ENCODE results near the gene CACNA1I. TPM values are rescaled to one million over a fixed set of nuclear protein-coding genes. Genes with fewer than 3 reads are reported as not detected.

CACNA1I gene
- total RNA-seq, 1 donor from 2014 or later, result 0.07 TPM

DNA sequence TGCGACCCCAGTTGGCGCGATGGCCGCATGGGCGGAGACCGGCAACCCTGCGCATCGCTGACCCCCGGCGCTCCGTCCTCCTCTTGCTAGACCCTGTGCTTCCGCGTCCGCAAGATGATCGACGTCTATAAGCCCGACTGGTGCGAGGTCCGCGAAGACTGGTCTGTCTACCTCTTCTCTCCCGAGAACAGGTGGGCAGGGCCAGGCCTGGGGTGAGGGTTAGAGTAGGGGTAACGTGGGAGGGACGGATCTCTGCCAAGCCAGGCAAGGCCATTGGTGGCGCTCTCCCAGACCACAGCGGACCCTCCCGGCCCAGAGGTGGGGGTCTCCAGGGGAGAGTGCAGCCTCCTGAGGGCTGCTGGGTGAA is 92.1 kb downstream of the CACNA1I start:
- Mint-ChIP-seq H3K27ac (ENCODE audit: unreplicated experiment) (no peak overlapping the region), H3K4me3 (no peak overlapping the region), H3K4me1 (peaks cover 5% of the 10 kb centered on the region), H3K27me3 (ENCODE audit: low read depth) (peaks cover 80% of the 10 kb centered on the region), H3K9me3 (no peaks in the 10 kb centered on the region), H3K36me3 (ENCODE audit: low read depth) (no peaks in the 10 kb centered on the region)
- DNase-seq (ENCODE audit: low read depth, low spot score), result no peak
- TF ChIP-seq, protein P1, sequence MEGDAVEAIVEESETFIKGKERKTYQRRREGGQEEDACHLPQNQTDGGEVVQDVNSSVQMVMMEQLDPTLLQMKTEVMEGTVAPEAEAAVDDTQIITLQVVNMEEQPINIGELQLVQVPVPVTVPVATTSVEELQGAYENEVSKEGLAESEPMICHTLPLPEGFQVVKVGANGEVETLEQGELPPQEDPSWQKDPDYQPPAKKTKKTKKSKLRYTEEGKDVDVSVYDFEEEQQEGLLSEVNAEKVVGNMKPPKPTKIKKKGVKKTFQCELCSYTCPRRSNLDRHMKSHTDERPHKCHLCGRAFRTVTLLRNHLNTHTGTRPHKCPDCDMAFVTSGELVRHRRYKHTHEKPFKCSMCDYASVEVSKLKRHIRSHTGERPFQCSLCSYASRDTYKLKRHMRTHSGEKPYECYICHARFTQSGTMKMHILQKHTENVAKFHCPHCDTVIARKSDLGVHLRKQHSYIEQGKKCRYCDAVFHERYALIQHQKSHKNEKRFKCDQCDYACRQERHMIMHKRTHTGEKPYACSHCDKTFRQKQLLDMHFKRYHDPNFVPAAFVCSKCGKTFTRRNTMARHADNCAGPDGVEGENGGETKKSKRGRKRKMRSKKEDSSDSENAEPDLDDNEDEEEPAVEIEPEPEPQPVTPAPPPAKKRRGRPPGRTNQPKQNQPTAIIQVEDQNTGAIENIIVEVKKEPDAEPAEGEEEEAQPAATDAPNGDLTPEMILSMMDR (conservative IDR thresholded peaks at IDR 0.05), result no peak

DNA sequence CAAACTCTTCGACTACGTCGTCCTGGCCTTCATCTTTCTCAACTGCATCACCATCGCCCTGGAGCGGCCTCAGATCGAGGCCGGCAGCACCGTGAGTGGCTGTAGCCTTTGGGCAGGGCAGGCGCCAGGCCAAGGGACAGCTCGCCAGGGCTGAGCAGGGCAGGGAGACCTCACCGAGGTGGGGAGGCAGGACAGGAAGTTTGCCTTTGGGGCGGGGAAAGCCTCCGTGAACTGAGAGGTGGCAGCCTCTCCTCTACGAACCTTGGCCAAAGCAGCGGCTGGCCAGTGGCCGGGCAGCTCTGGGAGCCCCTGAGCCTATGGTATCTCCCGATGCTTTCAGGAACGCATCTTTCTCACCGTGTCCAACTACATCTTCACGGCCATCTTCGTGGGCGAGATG is 93.2 kb downstream of the CACNA1I start:
- Mint-ChIP-seq H3K4me3 (no peak overlapping the region), H3K36me3 (ENCODE audit: low read depth) (no peaks in the 10 kb centered on the region), H3K27ac (ENCODE audit: unreplicated experiment) (no peak overlapping the region), H3K9me3 (no peaks in the 10 kb centered on the region), H3K4me1 (peaks cover 5% of the 10 kb centered on the region), H3K27me3 (ENCODE audit: low read depth) (peaks cover 76% of the 10 kb centered on the region)
- DNase-seq (ENCODE audit: low read depth, low spot score), result no peak
- TF ChIP-seq, protein P1 (conservative IDR thresholded peaks at IDR 0.05), result no peak

GRCh38 chr22:39664485-39665200 is 94.1 kb downstream of the CACNA1I start:
- peaks cover 72% of the 10 kb centered on the region for H3K27me3 Mint-ChIP-seq (ENCODE audit: low read depth)
- peak; percentile 18 for DNase-seq (ENCODE audit: low read depth, low spot score)

GRCh38 chr22:39665229-39665628 is 94.7 kb downstream of the CACNA1I start:
- peaks cover 66% of the 10 kb centered on the region for H3K27me3 Mint-ChIP-seq (ENCODE audit: low read depth)
- no peak overlapping the region for H3K27ac Mint-ChIP-seq (ENCODE audit: unreplicated experiment)
- no peaks in the 10 kb centered on the region for H3K9me3 Mint-ChIP-seq
- DNase-seq (ENCODE audit: low read depth, low spot score), result no peak
- peaks cover 5% of the 10 kb centered on the region for H3K4me1 Mint-ChIP-seq
- no peaks in the 10 kb centered on the region for H3K36me3 Mint-ChIP-seq (ENCODE audit: low read depth)
- TF ChIP-seq, protein P1 (conservative IDR thresholded peaks at IDR 0.05), result no peak
- H3K4me3 Mint-ChIP-seq, result no peak overlapping the region

More at GRCh38 chr22:39664485-39665200, 94.1 kb downstream of the CACNA1I start:
- TF ChIP-seq, protein P1 (conservative IDR thresholded peaks at IDR 0.05), result no peak
- Mint-ChIP-seq H3K27ac (ENCODE audit: unreplicated experiment) (no peak overlapping the region), H3K36me3 (ENCODE audit: low read depth) (no peaks in the 10 kb centered on the region), H3K9me3 (no peaks in the 10 kb centered on the region), H3K4me1 (peaks cover 5% of the 10 kb centered on the region), H3K4me3 (no peak overlapping the region)

DNA sequence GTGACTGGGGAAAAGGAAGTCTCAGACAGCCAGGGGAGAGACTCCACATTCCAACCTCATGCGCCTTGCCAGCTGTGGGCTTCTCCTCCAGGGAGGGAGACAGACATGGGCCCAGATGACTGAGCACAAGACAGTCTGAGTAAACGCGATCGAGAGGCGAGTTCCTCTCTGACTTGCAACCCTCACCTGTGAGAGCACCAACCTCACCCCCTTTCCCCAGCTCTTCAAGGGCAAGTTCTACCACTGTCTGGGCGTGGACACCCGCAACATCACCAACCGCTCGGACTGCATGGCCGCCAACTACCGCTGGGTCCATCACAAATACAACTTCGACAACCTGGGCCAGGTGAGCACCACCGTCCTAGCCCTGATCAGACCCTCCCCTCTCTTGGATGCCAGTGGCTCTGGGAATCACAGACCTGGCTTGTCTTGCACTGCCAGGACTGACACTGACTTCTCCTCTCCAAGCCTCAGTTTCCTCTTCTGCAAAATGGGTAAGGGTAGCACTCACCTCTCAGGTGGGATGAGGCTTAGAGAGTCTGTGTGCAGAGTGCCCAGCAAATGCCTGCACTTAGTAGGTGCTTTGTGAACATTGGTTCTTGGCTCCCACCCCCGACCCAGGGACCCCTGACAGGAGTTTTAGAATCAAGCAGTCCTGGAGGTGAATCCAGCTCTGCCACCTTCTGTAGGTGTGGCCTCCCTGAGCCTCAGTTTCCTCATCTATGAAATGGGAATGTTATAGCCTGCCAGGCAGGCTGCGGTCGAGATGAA is 95.3 kb downstream of the CACNA1I start:
- H3K27ac Mint-ChIP-seq (ENCODE audit: unreplicated experiment), result no peak overlapping the region
- peaks cover 5% of the 10 kb centered on the region for H3K4me1 Mint-ChIP-seq
- TF ChIP-seq, protein P1 (conservative IDR thresholded peaks at IDR 0.05), result no peak
- H3K36me3 Mint-ChIP-seq (ENCODE audit: low read depth), result no peaks in the 10 kb centered on the region
- DNase-seq (ENCODE audit: low read depth, low spot score), result no peak
- H3K9me3 Mint-ChIP-seq, result no peaks in the 10 kb centered on the region
- peaks cover 63% of the 10 kb centered on the region for H3K27me3 Mint-ChIP-seq (ENCODE audit: low read depth)
- H3K4me3 Mint-ChIP-seq, result no peak overlapping the region
